ENCODE data around the gene KIAA0930.

KIAA0930 gene

DNA sequence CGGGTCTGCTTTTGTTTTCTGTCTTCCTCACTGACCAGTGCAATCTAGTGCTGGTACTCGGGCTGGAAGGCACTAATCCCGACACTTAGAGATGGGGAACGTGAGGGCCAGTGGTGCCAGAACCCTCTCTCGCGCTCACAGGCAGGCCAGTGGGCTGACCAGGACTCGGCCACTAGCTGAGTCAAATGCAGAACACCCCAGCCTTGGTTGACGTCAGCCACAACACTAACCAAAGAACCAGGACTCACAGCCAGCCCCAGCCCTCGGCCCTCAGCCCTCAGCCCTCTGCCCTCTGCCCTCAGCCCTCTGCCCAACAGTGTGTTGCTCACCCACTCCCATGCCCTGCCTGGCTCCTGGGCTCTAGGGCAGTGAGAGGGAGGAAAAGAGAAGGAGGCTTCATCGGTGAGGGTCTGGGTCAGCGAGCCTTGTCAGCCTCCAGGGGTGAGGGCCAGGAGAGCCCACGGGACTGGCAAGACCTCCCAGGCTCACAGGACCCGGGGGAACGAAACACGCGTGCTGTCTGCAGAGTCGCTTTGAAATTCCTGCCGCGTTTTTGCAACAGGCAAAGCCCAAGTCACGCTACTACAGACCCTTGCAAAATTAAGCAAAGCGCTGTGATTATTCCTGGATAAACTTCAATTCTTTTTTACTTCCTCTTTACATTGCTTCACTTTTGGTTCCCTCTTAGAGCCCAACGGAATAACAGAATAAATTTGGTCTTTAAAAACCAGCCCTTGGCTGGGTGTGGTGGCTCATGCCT, 27.5 kb downstream of the KIAA0930 start:
- DNase-seq, result no peak

DNA sequence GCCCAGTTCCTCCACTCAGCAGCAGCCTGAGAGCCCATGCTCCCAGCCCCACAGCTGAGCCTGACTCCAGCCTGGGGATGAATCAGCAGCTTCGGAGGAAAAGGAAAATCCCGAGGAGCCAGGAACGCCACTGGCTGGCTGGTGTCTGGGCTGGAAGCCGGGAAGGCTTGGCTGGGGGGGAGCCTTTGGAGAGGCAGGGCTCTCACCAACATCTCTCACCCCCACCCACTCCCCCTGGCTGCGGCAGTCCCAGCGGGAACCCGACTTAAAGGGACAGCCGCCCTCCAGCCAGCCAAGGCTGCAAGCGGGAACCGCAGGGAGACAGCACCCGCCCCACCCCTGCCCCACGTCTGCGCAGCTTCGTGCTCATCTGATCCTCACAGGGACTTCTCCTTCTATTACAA, 28.4 kb downstream of the KIAA0930 start:
- peak; percentile 78 for DNase-seq

DNA sequence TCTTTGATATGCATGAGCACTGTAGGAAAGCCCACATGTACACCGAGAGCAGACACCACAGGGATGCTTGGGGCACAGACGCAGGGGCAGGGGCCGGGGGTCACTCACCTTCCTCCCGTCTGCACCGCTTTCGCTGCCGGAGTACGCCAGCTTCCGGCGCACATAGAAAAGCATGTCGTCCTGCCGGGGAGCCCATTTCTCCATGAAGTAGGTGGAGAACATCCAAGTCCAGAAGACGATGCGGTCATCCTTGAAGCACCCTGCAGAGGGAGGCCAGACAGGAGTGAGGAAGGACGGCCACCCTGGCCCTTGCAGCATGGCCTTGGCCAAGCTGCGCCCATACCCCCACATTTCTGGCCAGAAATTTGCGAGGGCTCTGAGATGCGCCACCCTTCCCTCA, 28.8 kb downstream of the KIAA0930 start:
- no peak for DNase-seq

DNA sequence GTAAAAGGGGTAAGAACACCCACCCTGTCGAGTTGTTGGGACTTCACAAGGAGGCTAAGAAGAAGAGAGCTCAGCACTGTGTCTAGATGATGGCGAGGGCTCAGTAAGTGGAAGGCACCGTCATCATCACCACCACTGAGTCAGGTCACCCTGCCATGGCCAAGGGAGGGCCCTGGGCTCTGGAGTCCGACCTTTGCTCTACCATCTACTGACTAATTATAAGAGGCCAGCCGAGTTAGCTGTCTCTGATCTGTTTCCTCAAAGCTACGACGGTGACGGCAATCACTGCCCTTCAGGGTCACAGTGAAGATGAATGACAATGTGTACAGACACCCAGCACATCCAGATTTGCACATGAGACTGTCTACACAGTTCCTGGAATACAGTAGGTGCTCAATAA, 29.3 kb downstream of the KIAA0930 start:
- DNase-seq, result no peak

DNA sequence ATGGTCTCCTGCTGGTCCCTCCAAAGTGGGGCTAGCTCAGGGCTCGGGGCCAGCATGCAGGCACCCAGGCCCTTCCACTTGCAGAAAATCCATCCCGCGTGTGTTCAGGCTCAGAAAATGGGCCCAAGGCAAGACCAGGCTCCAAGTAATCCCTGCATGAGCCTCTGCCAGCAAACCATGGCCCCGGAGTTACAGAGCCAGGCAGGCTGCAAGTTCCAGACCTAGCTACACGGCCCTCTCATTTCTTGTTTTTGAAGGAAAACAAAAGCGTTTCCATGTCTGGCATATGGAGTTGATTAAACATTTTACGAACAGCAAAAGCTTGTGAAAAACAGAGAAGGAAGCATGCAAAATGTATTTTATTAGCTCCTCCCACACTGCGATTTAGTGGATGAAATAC, 29.7 kb downstream of the KIAA0930 start:
- no peak for DNase-seq

DNA sequence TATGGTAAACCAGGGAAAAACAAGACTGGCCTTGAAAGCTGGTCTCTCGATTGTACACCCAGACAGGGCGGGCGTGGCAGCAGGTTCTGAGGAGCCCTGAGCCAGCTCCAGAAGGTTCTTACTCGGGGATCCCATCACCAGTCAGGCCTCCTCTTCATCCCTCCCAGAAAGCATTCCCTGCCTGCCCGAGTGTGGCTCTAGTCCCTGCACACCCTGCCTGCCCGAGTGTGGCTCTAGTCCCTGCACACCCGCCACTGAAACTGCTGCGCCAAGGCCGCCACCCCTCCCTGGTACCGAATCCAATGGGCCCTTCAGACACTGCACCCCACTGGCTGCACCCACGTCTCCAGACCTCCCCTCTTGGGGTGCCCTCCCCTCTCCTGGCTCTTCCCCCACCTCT, 30.1 kb downstream of the KIAA0930 start:
- DNase-seq, result no peak

DNA sequence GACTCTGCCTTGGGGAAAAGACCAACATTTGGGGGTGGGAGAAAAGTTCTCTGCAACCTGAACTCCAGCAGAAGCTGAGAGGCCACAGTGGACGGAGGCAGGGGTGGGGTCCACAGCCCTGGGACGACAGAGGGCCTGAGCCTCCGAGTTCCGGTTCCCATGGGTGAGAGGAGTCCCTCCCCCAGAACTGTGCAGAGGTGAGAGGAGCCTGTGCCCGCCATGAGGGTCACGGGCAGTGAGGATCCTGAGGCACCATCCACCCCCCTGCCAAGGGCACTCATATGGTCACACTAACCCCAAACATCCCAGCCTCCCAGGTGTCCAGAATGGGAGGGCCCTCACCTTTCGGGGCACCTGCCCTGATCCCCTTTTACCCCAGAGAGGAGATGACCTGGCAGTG, 30.5 kb downstream of the KIAA0930 start:
- DNase-seq, result no peak

DNA sequence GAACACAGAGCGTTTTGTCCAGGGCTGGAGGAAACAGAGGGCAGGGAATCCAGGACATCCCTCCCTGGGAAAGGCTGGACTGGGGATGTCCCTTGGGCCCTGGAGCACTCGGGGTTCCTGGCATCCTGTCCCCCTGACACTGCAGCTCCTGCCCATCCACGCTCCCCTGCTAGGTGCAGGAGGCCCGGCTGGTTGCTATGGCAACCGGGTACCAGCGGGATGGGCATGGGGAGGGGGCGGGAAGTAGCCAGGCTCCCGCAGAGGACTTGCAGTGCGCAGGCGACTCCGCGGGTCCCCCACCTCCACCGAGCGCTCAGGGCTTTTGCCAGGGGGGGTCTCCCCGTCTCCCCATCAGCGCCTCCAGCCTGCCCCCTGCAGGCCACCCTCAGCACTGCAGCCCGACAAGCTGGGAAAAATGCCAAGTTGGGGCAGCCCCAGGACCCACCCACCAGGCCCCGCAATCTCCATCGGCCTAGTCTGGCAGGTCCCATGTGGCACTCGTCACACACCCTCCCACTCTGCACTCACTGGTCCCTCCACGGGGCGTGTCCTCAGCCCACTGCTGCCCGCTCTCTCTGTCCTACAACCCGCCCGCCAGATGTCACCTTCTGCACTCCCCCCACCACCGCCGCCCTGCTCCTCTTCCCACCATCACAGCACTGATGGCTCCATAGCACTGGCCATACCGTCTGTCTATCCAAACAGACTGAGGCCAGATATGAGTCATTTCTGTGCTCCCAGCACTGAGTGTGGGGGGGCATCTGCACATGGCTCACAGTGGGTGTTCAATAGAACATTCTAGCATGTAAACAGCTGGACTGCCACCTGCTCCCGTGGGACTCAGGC, 31.5 kb downstream of the KIAA0930 start:
- peak; percentile 24 for DNase-seq

DNA sequence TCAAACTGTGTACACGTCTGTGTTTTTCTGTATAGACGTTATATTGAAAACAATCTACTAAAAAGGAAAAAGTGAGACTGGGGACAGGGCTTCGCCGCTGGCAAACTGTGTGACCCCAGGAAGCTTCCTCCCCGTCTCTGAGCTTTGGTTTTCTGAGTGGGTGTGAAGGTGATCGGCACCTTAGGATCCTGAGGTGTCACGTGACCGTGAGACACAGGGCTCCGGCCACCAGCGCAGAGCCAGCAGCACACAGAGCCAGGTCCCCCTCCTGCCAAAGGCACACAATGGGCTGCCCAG, 32.0 kb downstream of the KIAA0930 start:
- no peak for DNase-seq

DNA sequence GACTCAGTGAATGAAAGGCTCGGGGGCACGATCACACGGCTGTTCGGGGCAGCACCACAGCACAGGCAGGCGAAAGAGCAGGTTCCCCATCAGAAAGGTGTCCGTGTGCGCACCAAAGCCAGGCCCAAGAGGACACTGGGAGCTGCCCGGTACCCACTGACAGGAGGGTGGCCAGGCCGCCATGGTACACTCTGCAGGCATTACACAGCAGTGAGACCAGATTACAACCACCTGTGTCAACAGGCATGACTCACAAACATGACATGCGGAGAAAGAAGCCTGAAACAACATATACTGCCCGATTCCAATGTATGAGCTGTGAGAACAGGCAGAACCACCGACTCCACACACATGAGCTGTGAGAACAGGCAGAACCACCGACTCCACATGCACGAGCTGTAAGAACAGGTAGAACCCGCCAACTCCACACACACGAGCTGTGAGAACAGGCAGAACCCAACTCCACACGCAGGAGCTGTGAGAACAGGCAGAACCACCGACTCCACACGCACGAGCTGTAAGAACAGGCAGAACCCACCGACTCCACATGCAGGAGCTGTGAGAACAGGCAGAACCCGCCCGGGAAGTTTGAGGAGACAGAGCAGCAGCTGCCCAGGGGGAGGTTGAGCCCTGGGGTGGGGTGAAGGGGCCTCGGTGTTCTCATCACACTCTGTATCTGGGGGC, 32.6 kb downstream of the KIAA0930 start:
- no peak for DNase-seq

DNA sequence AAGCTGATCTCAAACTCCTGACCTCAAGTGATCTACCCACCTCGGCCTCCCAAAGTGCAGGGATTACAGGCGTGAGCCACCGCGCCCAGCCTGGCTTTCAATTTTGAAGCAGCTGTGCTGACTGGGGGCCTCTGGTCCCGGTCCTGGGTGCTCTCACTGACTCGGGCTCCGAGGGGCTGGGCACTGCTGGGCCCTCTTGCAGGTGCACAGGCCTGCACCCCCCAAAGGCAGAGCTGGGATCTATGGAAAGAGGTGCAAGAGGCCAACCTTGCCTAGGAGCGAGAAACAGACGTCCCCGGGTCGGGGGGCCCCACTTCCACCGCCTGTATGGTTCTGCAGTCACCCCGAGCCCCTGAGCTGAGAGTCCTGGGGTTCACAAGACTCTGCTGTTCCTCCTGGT, 33.2 kb downstream of the KIAA0930 start:
- DNase-seq, result no peak

DNA sequence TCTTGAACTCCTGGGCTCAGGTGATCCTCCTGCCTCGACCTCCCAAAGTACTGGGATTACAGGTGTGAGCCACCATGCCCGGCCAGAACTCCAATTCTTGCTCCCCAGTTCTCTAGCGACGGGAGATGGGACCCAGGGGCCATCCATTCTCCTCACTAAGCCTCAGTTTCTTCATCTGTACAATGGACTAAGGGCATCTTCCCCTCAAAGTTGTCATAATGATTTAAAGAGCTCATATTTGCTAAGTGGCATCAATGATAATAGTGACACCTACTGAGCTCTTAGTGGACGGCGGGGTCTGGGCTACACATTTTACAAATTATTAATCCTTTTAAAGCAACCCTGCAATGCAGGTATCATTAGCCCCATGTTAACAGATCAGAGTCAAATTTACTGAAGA, 34.5 kb downstream of the KIAA0930 start:
- DNase-seq, result no peak

DNA sequence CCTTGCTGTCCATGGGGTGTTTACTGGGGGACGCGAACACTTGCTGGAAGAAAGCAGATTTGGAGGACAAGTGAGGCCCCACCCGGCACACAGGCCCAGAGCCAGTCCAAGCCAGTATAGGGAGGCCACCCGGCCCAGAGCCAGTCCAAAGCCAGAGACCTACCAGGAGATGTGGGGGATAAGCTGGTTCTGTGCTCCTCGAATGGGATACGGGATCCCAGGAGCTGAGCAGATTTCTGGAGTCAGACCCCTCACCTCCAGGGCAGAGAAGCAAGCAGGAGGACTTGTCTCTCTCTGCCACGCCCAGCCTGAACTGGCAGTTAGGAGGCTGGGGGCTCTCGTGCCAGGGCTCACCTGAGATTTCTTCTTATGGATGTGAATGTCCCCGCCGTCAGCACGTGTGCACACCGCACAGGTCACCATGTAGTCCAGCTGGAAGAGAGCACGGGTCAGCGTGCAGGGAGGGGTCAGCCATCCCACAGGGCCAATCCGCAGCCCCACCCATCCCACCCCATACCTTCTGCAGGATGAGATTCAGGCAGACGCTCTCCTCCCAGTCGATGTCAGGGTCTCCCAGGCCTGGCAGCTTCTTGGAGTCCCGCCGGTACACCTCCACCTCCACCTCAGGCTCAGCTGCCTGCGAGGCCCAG, 35.3 kb downstream of the KIAA0930 start:
- no peak for DNase-seq

DNA sequence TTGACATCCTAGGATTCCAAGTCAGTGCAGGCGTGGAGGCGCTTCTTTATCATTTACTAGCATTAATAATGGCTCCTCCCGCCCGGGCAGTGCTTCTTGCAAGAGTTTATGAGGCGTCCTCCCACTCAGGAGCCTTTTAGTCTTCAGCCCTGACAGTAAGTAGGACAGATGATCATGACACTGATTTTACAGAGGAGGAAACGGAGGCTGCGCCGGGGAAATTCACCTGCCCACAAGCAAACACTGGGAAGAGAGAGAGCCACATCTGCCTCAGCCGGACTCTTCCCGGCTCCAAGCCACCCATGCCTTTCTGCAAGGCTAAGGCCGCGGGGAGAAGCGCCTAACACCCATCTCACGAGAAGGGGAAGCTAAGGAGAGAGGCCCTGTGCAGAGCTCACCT, 35.9 kb downstream of the KIAA0930 start:
- DNase-seq, result no peak

DNA sequence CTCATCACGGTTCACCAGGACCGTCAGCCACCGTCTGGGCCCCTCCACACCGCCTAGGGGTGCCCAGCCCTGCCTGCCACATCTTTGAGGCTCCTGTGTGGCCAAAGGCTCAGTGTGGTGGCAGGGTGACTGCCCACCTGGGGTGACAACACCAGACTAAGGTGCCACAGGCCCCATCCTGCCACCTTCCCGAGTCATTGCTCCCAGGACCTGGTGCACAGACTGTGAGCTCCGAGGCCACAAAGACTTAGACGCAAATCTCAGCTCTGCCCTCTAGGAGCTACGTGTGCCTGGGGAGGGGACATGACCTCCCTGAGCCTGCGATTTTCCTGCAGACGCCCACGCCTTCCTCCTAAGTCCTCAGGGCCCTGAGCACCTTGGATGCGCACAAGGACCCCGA, 36.5 kb downstream of the KIAA0930 start:
- no peak for DNase-seq

DNA sequence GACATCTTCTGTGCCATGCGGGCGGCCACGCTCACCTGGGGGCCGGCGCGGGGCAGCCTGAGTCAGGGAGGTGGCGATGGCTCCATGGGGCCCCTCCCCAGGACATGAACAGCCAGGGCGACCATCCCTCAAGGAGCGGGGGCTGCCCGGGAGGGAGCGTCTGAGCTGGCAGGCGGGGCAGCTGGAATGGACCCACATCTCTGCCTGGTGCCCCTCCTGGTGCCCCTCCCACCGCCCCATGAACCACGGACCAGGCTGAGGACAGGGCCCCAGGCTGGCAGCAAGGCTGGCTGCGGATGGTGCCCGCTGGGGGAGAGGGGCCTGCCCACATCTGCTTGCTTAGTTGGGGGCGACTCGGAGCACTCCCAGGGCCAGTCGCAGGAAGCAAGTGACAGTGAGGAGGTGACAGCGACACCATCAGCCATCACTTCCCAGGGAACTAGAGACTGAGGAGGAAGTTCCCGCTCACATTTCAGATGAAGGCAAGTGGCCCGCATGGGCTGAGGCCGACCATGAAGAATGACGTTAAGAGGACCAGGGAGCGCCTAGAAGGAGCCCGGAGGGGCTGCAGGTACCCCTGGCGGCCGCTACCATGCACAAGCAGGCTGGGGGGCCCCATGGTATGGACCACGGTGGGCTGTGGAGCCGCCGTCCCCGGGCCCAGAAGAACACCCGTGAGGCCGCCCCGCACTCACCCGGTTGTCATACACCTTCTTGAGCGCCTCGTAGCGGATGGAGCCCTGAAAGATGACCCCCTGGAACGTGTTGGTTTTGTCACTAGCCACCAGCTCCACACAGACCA, 37.3 kb downstream of the KIAA0930 start:
- DNase-seq, result no peak

DNA sequence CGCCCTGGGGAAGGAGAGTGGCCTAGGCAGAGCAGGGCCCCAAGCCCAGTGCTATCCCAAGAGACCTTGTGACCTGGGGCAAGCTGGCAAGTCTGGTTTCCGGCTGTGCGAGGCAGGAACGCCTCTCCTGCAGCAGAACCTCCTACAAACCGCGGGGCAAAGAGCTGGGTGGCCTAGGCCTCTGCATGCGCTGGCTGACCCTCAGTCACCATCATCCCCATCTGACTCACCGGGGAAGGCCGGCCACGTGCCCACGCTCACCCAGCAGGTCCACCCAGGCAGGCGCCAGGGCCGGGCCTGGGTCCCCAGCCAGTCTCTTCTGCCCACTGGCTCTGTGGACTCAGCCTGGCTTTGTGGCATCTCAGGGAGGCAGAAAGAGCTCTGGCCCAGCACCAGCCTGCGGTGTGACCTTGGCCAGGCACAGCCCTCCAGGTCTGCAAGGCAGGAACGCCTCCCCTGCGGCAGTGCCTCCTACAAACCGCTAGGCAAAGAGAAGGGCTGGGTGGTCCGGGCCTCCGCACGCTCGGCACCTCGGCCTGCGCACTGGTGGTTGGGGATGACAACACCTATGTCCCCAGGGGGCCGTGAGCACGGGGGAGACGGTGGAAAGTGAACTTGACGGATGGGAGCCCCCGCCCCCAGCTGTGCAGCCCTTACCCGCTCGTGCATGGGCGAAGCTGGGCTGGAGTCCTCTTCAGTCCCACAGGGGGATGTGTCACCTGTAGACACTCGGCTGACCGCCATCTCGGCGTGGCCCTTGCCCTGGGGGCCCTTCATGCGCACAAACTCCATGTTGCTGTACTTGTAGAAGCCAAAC, 38.2 kb downstream of the KIAA0930 start:
- no peak for DNase-seq

DNA sequence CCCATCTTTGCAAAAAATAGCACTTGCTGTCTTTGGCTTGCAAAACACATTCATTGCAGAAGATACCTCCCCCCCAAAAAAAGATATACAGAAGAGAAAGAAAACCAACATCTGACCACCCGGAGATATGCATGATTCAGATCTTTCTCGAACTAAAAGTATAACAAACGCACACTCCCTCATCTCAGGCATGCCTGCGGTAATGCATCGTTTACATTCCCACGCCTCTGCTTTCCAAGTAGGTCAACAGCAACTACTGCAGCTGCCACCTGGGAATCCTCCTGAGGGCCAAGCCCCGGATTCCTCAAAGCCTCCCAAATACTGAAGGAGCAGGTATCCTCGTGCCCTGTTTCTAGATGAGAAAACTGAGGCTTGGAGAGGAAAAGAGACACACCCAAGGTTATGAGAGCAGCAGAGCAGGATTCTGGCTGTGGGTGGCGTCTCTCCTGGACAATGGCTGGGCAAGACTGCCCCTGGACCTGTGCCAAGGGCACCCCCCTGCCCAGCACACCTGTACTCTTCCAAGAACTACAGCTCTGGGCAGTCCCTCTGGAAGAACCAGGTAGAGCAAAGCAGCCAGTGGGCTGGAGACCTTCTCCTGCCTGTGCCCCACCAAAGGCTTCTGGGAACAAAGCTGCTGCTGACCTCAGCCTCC, 38.9 kb downstream of the KIAA0930 start:
- DNase-seq, result no peak

DNA sequence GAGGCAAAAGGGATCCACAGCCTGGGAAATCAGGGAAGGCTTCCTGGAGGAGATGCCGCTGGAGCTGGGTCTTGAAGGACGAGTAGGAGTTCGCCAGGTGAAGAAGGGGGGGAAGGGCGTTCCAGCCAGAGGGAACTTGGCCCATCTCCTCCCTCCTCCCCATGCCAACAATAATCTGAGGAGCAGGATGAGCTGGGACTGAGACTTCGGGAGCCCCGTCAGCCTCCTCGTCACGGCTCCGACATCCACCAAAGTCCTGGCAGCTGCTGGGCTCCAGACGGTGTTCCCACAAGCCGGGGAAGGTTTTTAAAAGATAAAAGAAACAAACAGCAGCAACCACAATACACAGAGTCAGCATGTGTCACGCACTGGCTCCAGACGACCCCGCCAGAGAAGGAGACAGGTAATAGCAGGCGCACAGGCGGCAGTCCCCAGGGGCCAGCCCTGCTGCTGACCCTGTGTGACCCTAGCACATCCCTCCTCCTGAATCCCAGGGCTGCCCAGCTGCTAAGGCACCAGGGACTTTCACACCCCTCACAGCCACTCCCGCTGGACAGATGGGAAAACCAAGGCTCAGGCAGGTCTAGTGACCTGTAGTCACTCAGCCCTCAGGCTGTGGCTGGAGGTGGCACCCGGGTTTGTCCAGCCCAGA, 39.7 kb downstream of the KIAA0930 start:
- DNase-seq, result no peak

DNA sequence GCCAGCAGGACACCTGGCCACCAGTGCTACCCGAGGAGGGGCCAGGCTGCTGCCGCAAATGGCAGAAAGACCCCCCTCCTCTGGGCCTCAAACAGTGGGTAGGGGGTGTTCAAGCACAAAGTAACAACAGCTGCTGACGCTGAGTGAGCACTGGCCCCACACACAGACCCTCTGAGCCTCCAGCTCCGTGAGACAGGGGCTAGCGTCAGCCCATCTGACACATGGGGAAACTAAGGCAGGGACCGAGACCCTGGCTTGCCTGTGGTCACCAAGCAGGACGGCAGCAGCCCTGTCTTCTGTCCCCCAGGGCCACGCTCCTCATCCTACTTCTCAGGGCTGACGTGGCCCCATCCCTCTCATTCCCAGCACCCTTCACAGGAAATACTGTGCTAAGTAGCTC, 40.5 kb downstream of the KIAA0930 start:
- no peak for DNase-seq

DNA sequence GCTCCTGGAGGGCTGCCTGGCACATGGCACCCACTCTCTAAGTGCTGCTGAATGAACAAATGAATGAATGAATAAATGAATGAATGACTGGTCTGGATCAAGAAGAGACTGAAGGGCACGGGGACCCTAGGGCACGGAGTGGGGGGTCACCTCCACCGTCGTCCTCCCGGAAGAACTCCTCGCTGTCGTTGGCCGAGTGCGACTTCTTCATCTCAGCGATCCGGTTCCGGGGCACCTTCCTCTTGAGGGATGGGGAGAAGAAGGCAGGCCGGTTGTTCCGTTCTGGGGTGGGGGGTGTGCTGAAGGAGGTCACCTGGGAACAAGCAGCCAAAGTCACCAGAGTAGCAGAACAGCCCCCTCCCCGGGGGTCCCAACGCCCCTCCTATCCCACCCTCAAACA, 41.0 kb downstream of the KIAA0930 start:
- DNase-seq, result no peak

Measured in NCI-H226 (cell line).